Measurements from ENCODE around the gene COMMD7. TPM values are rescaled to one million over a fixed set of nuclear protein-coding genes. Genes with fewer than 3 reads are reported as not detected.

COMMD7 gene
- total RNA-seq, 1 experiment from 2014 or later: 42.3 TPM

- H4K20me1 ChIP-seq (ENCODE audit: insufficient read depth): no peaks in the 10 kb centered on the region
- intact Hi-C loops (cut with micrococcal nuclease; ENCODE audit: unreplicated experiment): no loop called here
- no peak for TF ChIP-seq CTCF (conservative IDR thresholded peaks at IDR 0.05)
- no peak for TF ChIP-seq EZH2 (IDR thresholded peaks at IDR 0.05; ENCODE audit: low read depth)
- CTCF ChIA-PET: no interaction called here
- H3K4me1 ChIP-seq (replicated peaks; ENCODE audit: insufficient read depth): peaks cover 6% of the 10 kb centered on the region
- H2AFZ ChIP-seq: no peak overlapping the region
- H3K4me2 ChIP-seq: no peak overlapping the region
- H3F3A ChIP-seq (ENCODE audit: insufficient read depth, low read depth): peaks cover 7% of the 10 kb centered on the region; the same call in 1 of the 2 replicates
- BruUV-seq (replicated peaks): no TSS peak
- H3K9me2 ChIP-seq (ENCODE audit: insufficient read depth): no peaks in the 10 kb centered on the region
- no peaks in the 10 kb centered on the region for H3K79me2 ChIP-seq (ENCODE audit: low read depth)
- H3K9me3 ChIP-seq (ENCODE audit: insufficient read depth, low read depth): no peaks in the 10 kb centered on the region
- no peak overlapping the region for H3K4me3 ChIP-seq
- no peak for DNase-seq
- POLR2A ChIA-PET (ENCODE audit: unreplicated experiment): no interaction called here
- H3K27me3 ChIP-seq (ENCODE audit: insufficient read depth, low read depth): no peaks in the 10 kb centered on the region
- no peaks in the 10 kb centered on the region for H3K36me3 ChIP-seq (ENCODE audit: low read depth)
- H3K27ac ChIP-seq: no peak overlapping the region
Observed at GRCh38 chr20:32752458-32753250, 9.4 kb upstream of the COMMD7 start.

- Histone ChIP-seq H3K9me3 (ENCODE audit: insufficient read depth, low read depth) (no peaks in the 10 kb centered on the region), H3K27me3 (ENCODE audit: insufficient read depth, low read depth) (no peaks in the 10 kb centered on the region), H3K27ac (no peak overlapping the region), H3K4me2 (no peak overlapping the region), H3K4me1 (replicated peaks; ENCODE audit: insufficient read depth) (peaks cover 8% of the 10 kb centered on the region), H3K9me2 (ENCODE audit: insufficient read depth) (no peaks in the 10 kb centered on the region), H3K4me3 (no peak overlapping the region), H3K79me2 (ENCODE audit: low read depth) (no peaks in the 10 kb centered on the region), H3K36me3 (ENCODE audit: low read depth) (no peaks in the 10 kb centered on the region), H2AFZ (no peak overlapping the region), H3F3A (ENCODE audit: insufficient read depth, low read depth) (peaks cover 8% of the 10 kb centered on the region; the same call in 1 of the 2 replicates), H4K20me1 (ENCODE audit: insufficient read depth) (no peaks in the 10 kb centered on the region)
- no TSS peak for BruUV-seq (replicated peaks)
- POLR2A ChIA-PET (ENCODE audit: unreplicated experiment): no interaction called here
- CTCF ChIA-PET: no interaction called here
- TF ChIP-seq CTCF (conservative IDR thresholded peaks at IDR 0.05) (no peak), EZH2 (IDR thresholded peaks at IDR 0.05; ENCODE audit: low read depth) (no peak)
- intact Hi-C loops (cut with micrococcal nuclease; ENCODE audit: unreplicated experiment): no loop called here
- no peak for DNase-seq
Observed at GRCh38 chr20:32751702-32752457, 8.6 kb upstream of the COMMD7 start.

GRCh38 chr20:32751293-32751692 lies 8.0 kb upstream of the COMMD7 start:
- no peaks in the 10 kb centered on the region for H3K9me2 ChIP-seq (ENCODE audit: insufficient read depth)
- intact Hi-C loops (cut with micrococcal nuclease; ENCODE audit: unreplicated experiment): no loop called here
- no peaks in the 10 kb centered on the region for H3K36me3 ChIP-seq (ENCODE audit: low read depth)
- no peak overlapping the region for H3K27ac ChIP-seq
- H4K20me1 ChIP-seq (ENCODE audit: insufficient read depth): no peaks in the 10 kb centered on the region
- H3K4me3 ChIP-seq: no peak overlapping the region
- H3F3A ChIP-seq (ENCODE audit: insufficient read depth, low read depth): peaks cover 13% of the 10 kb centered on the region; the same call in 1 of the 2 replicates
- no peaks in the 10 kb centered on the region for H3K27me3 ChIP-seq (ENCODE audit: insufficient read depth, low read depth)
- no peak overlapping the region for H3K4me2 ChIP-seq
- CTCF ChIA-PET: no interaction called here
- no peak overlapping the region for H2AFZ ChIP-seq
- TF ChIP-seq EZH2 (IDR thresholded peaks at IDR 0.05; ENCODE audit: low read depth): no peak
- no peak for TF ChIP-seq CTCF (conservative IDR thresholded peaks at IDR 0.05)
- no peaks in the 10 kb centered on the region for H3K79me2 ChIP-seq (ENCODE audit: low read depth)
- POLR2A ChIA-PET (ENCODE audit: unreplicated experiment): no interaction called here
- no peak for DNase-seq
- no TSS peak for BruUV-seq (replicated peaks)
- H3K9me3 ChIP-seq (ENCODE audit: insufficient read depth, low read depth): no peaks in the 10 kb centered on the region
- H3K4me1 ChIP-seq (replicated peaks; ENCODE audit: insufficient read depth): peaks cover 14% of the 10 kb centered on the region
